BJ (cell line): ENCODE data around the gene CDKAL1. TPM values are rescaled to one million over a fixed set of nuclear protein-coding genes. Genes with fewer than 3 reads are reported as not detected.

Experiments
- CTCF ChIA-PET: fragments of 350-600 bp; formaldehyde crosslinking; extraction: SDS; loops from one replicate; lab custom pipeline; 2021; ENCODE audit warnings: antibody characterized with exemption, inconsistent platforms; lab: Yijun Ruan, JAX
- POLR2A ChIA-PET: fragments of 300-600 bp; sonication (Branson Sonifier 250); formaldehyde crosslinking; extraction: SDS; loops from one replicate; lab custom pipeline; 2021; ENCODE audit warnings: antibody characterized with exemption; lab: Charles Lee
- DNase-seq: peaks from one replicate; pipeline ENCODE4 v3.0.0-alpha.2; 2011; ENCODE audit warnings: low read depth
- H3K27me3 ChIP-seq: 2 replicates; pipeline ENCODE4 v1.6.0; 2011; ENCODE audit warnings: low read length; ENCODE audit not compliant: control insufficient read depth, insufficient read depth
- H3K36me3 ChIP-seq: 2 replicates; pipeline ENCODE4 v1.5.1; 2011; ENCODE audit warnings: low read length; ENCODE audit not compliant: control insufficient read depth, insufficient read depth
- H3K4me3 ChIP-seq: 2 replicates; pipeline ENCODE4 v1.5.1; 2011; ENCODE audit warnings: low read depth, mild to moderate bottlenecking, control low read depth, low read length
- polyA plus RNA-seq: library from polyadenylated mRNA; depleted of rRNA; stranded (reverse); fragments of >200 nt; gene quantifications from 2 replicates; pipeline ENCODE4 v1.2.3, GENCODE V29; 2011
- TF ChIP-seq, protein P1 (sequence below): IDR thresholded peaks from 2 replicates; pipeline ENCODE4 v1.5.1; 2011; ENCODE audit warnings: low read depth, mild to moderate bottlenecking, control low read depth, inconsistent platforms, low read length, moderate library complexity; ENCODE audit not compliant: insufficient read depth

CDKAL1 gene
- polyA plus RNA-seq, 1 experiment = 3.8 TPM

DNA sequence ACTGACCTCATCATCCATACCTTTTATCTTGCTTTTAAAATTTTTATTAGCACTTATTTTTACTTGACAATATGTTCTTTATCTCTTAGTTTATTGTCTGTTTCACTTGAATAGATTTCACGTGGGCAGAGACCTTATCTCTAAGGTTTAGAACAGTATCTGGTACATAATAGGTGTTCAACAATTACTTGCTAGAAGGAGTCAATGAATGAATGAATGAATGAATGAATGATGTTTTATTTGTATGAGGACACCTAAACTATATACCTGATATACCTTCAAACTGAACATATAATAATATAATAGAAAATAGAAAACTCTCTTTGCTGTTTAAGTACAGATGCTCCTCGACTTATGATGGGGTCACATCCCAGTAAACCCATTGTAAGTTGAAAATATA is 412.6 kb downstream of the CDKAL1 start:
- H3K27me3 ChIP-seq = no peaks in the 10 kb centered on the region
- no peaks in the 10 kb centered on the region for H3K36me3 ChIP-seq
- no peak overlapping the region for H3K4me3 ChIP-seq
- ChIA-PET CTCF (no interaction called here), POLR2A (no interaction called here)
- DNase-seq = no peak
- TF ChIP-seq, protein P1, sequence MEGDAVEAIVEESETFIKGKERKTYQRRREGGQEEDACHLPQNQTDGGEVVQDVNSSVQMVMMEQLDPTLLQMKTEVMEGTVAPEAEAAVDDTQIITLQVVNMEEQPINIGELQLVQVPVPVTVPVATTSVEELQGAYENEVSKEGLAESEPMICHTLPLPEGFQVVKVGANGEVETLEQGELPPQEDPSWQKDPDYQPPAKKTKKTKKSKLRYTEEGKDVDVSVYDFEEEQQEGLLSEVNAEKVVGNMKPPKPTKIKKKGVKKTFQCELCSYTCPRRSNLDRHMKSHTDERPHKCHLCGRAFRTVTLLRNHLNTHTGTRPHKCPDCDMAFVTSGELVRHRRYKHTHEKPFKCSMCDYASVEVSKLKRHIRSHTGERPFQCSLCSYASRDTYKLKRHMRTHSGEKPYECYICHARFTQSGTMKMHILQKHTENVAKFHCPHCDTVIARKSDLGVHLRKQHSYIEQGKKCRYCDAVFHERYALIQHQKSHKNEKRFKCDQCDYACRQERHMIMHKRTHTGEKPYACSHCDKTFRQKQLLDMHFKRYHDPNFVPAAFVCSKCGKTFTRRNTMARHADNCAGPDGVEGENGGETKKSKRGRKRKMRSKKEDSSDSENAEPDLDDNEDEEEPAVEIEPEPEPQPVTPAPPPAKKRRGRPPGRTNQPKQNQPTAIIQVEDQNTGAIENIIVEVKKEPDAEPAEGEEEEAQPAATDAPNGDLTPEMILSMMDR = no peak

- TF ChIP-seq, protein P1 = no peak
- H3K4me3 ChIP-seq = no peak overlapping the region
- CTCF ChIA-PET = no interaction called here
- H3K36me3 ChIP-seq = no peaks in the 10 kb centered on the region
- no peak for DNase-seq
- POLR2A ChIA-PET = no interaction called here
- H3K27me3 ChIP-seq = no peaks in the 10 kb centered on the region
Observed at GRCh38 chr6:20947977-20948376, 413.7 kb downstream of the CDKAL1 start.

GRCh38 chr6:20948556-20948955 is 414.3 kb downstream of the CDKAL1 start:
- ChIA-PET POLR2A (no interaction called here), CTCF (no interaction called here)
- no peaks in the 10 kb centered on the region for H3K27me3 ChIP-seq
- DNase-seq = no peak
- TF ChIP-seq, protein P1 = no peak
- H3K36me3 ChIP-seq = no peaks in the 10 kb centered on the region
- H3K4me3 ChIP-seq = no peak overlapping the region

GRCh38 chr6:20949138-20949537 is 414.9 kb downstream of the CDKAL1 start:
- no peaks in the 10 kb centered on the region for H3K27me3 ChIP-seq
- H3K4me3 ChIP-seq = no peak overlapping the region
- no peaks in the 10 kb centered on the region for H3K36me3 ChIP-seq
- no peak for DNase-seq
- TF ChIP-seq, protein P1 = no peak
- ChIA-PET CTCF (no interaction called here), POLR2A (no interaction called here)

- TF ChIP-seq, protein P1 = no peak
- no peak overlapping the region for H3K4me3 ChIP-seq
- POLR2A ChIA-PET = no interaction called here
- no peaks in the 10 kb centered on the region for H3K36me3 ChIP-seq
- peak; percentile 75 for DNase-seq
- H3K27me3 ChIP-seq = no peaks in the 10 kb centered on the region
- CTCF ChIA-PET = interaction anchor here (1.2 kb wide), 1 partner anchor 13 kb away, joined by 3 read pairs; no protein-coding TSS in a partner anchor
Observed at GRCh38 chr6:20952699-20953474, 418.6 kb downstream of the CDKAL1 start.
